Small intestine (tissue), 7 donors: ENCODE measurements around the gene FFAR3. TPM values are rescaled to one million over a fixed set of nuclear protein-coding genes. Genes with fewer than 3 reads are reported as not detected.

Experiments
- DNase-seq, 2 donors: peaks; one replicate each; pipeline versions ENCODE4 v3.0.0 to v3.0.0-alpha.2; 2013
- FAIRE-seq: peaks from 2 replicates; lab custom pipeline; 2012; peaks lifted over from hg19 to GRCh38; lab: Jason Lieb, UNC
- H3K27ac ChIP-seq, 3 donors: one replicate each; pipeline ENCODE4 v1.5.1; 2013; ENCODE audit warnings: low read length in 2 of 3, mild to moderate bottlenecking in 2 of 3, control low read depth in 1 of 3, inconsistent platforms in 1 of 3, low read depth in 1 of 3, moderate library complexity in 1 of 3
- H3K27me3 ChIP-seq, 3 donors: one replicate each; pipeline ENCODE4 v1.6.1; 2013; ENCODE audit warnings: low read length in 3 of 3, inconsistent platforms in 1 of 3; ENCODE audit not compliant: control insufficient read depth in 3 of 3, insufficient read depth in 3 of 3
- H3K36me3 ChIP-seq, 3 donors: one replicate each; pipeline ENCODE4 v1.6.1; 2013; ENCODE audit warnings: low read length in 3 of 3, inconsistent platforms in 1 of 3, low read depth in 1 of 3, mild to moderate bottlenecking in 1 of 3, moderate library complexity in 1 of 3; ENCODE audit not compliant: control insufficient read depth in 3 of 3, insufficient read depth in 2 of 3
- H3K4me1 ChIP-seq, 3 donors: one replicate each; pipeline ENCODE4 v1.6.1; 2013; ENCODE audit warnings: low read length in 2 of 3, inconsistent platforms in 1 of 3, low read depth in 1 of 3, mild to moderate bottlenecking in 1 of 3, moderate library complexity in 1 of 3; ENCODE audit not compliant: control insufficient read depth in 3 of 3, insufficient read depth in 2 of 3
- H3K4me3 ChIP-seq, 3 donors: one replicate each; pipeline ENCODE4 v1.5.1; 2013; ENCODE audit warnings: low read length in 3 of 3, control low read depth in 1 of 3, inconsistent platforms in 1 of 3, low read depth in 1 of 3, mild to moderate bottlenecking in 1 of 3, moderate library complexity in 1 of 3
- H3K9me3 ChIP-seq, 2 donors: one replicate each; pipeline ENCODE4 v1.6.1; 2013; ENCODE audit warnings: low read depth in 1 of 2, low read length in 1 of 2; ENCODE audit not compliant: control insufficient read depth in 2 of 2, insufficient read depth in 1 of 2
- WGBS, 3 donors: extraction: QIAGEN DNeasy Blood & Tissue Kit; methylation state at CpG; one replicate each; pipeline ENCODE4 v1.1.7; 2013; 5-methylcytosine and 5-hydroxymethylcytosine counted together
- polyA plus RNA-seq, 4 donors: library from polyadenylated mRNA; stranded (reverse) in 3 of 4; unstranded in 1 of 4; fragments of 200-250 nt in 3 of 4; fragments of 120-200 nt in 1 of 4; gene quantifications; one replicate each; pipeline versions ENCODE4 v1.2.1 to v1.2.3, GENCODE V29; 2013
- donor health status: healthy with polysubstance abuse.
- donor health status: control.
- donor health status: control.
- donor health status: Bipolar disorder and iron deficiency.
- donor health status: healthy.

The FFAR3 gene
- polyA plus RNA-seq, 4 donors = 0.50 to 1.0 TPM; not detected in 2

DNA sequence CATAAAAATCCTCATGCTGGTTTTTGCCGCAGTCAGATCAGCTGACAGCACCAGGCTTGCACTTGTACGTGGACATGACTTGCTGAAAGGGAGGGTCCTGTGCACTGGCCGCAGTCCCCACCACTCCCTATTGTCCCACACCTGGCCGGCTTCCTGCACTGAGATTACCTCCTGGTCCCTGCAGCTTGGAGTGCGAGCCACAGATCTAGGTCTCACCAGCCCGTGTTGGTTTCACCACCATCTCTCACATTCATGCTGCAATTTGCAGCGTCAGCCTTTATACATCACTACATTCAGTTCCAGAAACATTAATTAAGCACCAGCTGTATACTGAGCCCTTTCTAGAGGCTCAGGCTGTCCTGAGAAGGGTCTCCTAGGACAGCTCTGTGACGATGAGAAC, 44.2 kb upstream of the FFAR3 start:
- Histone ChIP-seq H3K4me3 (no peak overlapping the region), H3K36me3 (no peaks in the 10 kb centered on the region), H3K9me3 (no peaks in the 10 kb centered on the region), H3K4me1 (peaks cover 0 to 6% (median 0%) of the 10 kb centered on the region in 3 donors), H3K27ac (no peak overlapping the region), H3K27me3 (no peaks in the 10 kb centered on the region)
- DNase-seq (no peak), FAIRE-seq (no peak)
- WGBS, 3 donors = 78 to 89% (median 85%) methylated on average over 8 of the region's 8 CpGs

DNA sequence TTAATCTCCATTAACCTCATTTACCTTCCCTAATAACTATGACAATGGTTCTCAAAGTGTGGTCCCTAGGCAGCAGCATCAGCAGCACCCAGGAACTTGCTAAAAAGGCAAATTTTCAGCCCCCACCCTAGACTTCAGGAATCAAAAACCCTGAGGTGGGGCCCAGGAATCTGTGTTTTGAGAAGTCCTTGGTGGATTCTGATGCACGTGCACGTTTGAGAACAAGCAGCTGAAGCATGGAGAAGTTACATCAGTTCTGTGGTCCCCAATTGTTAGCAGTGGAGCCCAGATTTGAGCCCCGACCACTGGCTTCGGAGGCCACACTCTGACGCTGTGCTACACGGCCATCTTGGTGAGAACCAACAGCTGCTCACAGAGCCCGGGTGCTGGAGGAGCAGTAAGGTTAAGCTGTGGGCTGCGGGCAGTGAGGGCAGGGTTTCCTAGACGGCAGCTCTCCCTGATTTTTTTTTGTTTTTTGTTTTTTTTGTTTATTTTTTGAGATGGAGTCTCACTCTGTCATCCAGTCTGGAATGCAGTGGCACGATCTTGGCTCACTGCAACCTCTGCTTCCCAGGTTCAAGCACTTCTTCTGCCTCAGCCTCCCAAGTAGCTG, 43.3 kb upstream of the FFAR3 start:
- Histone ChIP-seq H3K9me3 (no peaks in the 10 kb centered on the region), H3K36me3 (no peaks in the 10 kb centered on the region), H3K27me3 (no peaks in the 10 kb centered on the region), H3K4me1 (no peaks in the 10 kb centered on the region), H3K4me3 (no peak overlapping the region), H3K27ac (no peak overlapping the region)
- WGBS, 3 donors = 82 to 88% (median 85%) methylated on average over 10 of the region's 10 CpGs
- DNase-seq (no peak), FAIRE-seq (no peak)

DNA sequence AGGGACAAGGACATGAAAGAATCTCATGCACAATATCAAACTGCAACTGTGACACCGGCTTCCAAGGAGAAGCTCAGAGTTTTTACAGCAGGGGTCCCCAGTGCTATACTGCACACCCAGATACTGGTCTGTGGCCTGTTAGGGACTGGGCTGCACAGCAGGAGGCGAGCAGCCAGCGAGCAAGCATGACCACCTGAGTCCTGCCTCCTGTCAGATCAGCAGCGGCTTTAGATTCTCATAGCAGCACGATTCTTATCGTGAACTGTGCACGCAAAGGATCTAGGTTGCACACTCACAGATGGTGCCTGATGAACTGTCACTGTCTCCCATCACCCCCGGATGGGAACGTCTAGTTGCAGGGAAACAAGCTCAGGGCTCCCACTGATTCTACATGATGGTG, 42.4 kb upstream of the FFAR3 start:
- whole genome bisulfite sequencing, 3 donors = 76 to 91% (median 87%) methylated on average over 9 of the region's 9 CpGs
- FAIRE-seq = no peak
- H3K27me3 ChIP-seq = peaks cover 0 to 1% (median 0%) of the 10 kb centered on the region in 3 donors
- H3K4me1 ChIP-seq = no peaks in the 10 kb centered on the region
- DNase-seq = no peak
- no peaks in the 10 kb centered on the region for H3K36me3 ChIP-seq
- no peaks in the 10 kb centered on the region for H3K9me3 ChIP-seq
- H3K4me3 ChIP-seq = no peak overlapping the region
- H3K27ac ChIP-seq = no peak overlapping the region

DNA sequence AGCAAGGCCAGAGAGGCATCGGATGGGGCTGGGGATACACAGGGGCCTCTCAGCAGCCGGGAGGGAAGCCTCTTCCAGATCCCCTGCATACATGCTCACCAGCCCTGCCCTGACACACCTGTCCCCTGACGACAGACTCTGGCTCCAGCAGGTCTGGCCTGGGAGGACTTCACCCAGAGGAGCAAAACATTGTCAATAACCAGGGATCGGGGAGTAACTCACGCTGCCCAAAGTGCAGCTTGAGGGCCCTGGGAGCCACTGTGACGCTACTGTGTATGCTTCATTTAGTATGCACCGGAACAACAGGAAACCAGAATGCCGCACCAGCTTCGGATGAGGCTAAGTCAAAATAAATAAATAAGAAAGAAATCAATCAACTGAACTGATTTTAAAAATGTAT, 41.7 kb upstream of the FFAR3 start:
- H3K36me3 ChIP-seq = no peaks in the 10 kb centered on the region
- H3K9me3 ChIP-seq = no peaks in the 10 kb centered on the region
- 26 to 61% (median 47%) methylated on average over 9 of the region's 9 CpGs for WGBS, 3 donors
- peaks cover 0 to 2% (median 0%) of the 10 kb centered on the region in 3 donors for H3K27me3 ChIP-seq
- H3K4me1 ChIP-seq = no peaks in the 10 kb centered on the region
- no peak for FAIRE-seq
- H3K4me3 ChIP-seq = no peak overlapping the region
- peak; percentile 31 to 53 for DNase-seq
- H3K27ac ChIP-seq = no peak overlapping the region

DNA sequence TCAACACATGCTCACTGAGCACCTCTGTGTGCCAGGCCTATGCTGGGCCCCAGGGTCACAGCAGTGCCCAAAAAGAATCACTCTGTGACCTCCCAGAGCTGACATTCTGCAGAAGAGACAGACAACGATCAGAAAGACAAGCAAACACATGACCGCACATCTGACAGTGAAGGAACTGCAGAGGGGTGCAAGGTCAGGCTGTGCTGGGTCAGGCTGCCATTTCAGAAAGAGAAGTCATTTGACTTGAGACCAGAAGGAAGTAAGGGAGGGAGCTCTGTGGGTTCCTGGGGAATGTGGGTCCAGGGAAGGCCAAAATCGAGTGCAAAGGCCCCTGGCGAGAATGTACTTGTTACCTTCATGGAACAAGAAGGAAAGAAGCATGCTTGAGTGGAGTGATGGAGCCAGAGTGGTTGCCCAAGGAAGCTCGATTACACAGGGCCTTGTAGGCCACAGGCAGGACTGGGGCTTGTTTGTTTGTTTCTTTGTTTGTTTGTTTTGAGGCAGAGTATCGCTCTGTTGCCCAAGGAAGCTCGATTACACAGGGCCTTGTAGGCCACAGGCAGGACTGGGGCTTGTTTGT, 40.7 kb upstream of the FFAR3 start:
- Histone ChIP-seq H3K36me3 (no peaks in the 10 kb centered on the region), H3K27me3 (peaks cover 0 to 2% (median 0%) of the 10 kb centered on the region in 3 donors), H3K27ac (no peak overlapping the region), H3K4me3 (no peak overlapping the region), H3K9me3 (peaks cover 0 to 3% of the 10 kb centered on the region in 2 donors), H3K4me1 (no peaks in the 10 kb centered on the region)
- WGBS, 3 donors = 73 to 82% (median 78%) methylated on average over 7 of the region's 7 CpGs
- FAIRE-seq (no peak), DNase-seq (no peak)

DNA sequence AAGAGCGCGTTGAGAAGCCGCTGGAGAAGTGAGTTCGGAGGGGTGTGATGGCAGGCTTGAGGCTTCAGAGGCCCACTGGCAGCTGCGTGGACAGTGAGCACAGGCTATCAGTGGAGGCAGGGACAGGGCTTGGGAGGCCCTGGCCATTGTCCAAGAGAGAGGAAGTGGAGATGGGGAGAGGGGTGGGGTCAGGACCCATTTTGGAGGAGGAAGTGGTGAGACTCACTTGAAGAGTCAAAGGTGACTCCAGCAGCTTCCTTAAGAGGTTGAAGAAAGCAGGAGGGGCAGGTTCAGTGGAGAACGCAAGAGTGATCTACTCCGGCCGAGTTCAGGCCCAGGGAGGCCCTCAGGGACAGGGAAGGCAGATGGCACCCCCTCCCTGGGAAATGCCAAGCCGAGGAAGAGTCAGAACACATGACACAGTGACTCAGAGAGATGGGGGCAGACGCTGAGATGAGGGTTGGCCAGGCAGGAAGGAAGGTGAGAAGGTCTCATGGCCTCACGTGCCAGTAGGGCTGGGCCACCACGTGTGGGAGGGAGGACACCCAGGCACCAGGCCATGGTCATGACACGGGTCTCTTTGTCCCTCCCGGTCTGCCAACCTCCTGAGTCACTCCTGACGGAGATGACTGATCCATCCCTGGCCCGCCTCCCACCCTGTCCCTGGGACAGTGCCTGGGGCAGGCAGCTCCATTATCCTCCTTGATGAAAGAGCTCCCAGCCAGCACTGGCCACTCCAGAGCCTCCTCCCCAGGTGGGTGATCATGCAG, 39.4 kb upstream of the FFAR3 start:
- 68 to 73% (median 72%) methylated on average over 15 to 16 of the region's 16 CpGs for WGBS, 3 donors

DNA sequence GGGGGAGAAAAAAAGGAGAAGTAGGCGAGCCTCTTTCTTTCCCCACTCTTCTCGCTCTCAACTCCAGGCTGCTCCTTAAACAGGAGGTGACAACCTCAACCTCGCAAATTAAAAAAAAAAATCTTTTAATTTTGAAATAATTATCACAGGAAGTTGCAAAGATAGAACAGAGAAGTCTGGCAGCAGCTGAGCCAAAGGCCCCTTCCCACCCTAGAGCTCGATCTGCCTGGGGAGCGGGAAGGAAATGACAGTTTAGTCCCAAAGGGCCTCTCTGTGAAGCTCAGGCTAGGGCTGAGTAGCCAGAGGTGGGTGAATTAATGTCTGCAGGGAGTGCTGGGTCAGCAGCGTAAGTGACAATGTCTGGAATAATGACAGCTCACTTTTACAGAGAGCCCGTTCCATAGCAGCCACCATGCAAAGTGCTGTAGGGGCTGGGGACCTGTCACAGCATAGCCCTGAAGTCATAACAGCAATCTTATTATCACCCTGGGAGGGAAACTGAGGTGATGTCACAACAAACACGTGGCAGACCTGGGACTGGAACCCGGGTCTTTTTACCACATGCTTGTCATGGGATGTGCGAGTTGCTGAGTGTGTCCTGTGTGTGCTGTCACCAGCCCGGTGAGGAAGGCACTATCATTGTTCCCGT, 38.1 kb upstream of the FFAR3 start:
- peaks cover 0 to 3% of the 10 kb centered on the region in 2 donors for H3K9me3 ChIP-seq
- 63 to 80% (median 68%) methylated on average over 12 of the region's 12 CpGs for WGBS, 3 donors
- peaks cover 0 to 2% (median 0%) of the 10 kb centered on the region in 3 donors for H3K27me3 ChIP-seq
- DNase-seq (no peak), FAIRE-seq (no peak)
- H3K4me3 ChIP-seq = no peak overlapping the region
- no peak overlapping the region for H3K27ac ChIP-seq
- H3K4me1 ChIP-seq = no peaks in the 10 kb centered on the region
- H3K36me3 ChIP-seq = no peaks in the 10 kb centered on the region

More for the DNA sequence above, 39.4 kb upstream of the FFAR3 start:
- Histone ChIP-seq H3K4me1 (no peaks in the 10 kb centered on the region), H3K9me3 (peaks cover 0 to 3% of the 10 kb centered on the region in 2 donors), H3K27ac (no peak overlapping the region), H3K27me3 (peaks cover 0 to 2% (median 0%) of the 10 kb centered on the region in 3 donors), H3K36me3 (no peaks in the 10 kb centered on the region), H3K4me3 (no peak overlapping the region)
- DNase-seq (no peak), FAIRE-seq (no peak)

DNA sequence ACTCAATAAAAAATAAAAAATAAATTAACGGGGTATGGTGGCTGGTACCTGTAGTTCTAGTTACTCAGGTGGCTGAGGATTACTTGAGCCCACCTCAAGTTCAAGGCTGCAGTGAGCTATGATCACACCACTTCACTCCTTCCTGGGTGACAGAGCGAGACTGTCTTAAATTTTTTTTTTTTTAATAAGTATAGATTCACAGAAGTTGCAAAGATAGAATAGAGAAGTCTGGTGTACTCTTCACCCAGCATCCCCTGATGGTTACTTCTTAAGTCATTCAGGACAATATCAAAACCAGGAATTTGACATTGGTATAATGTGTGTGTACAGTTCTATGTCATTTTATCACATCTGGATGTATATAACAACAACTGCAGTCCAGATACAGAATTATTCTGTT, 37.0 kb upstream of the FFAR3 start:
- FAIRE-seq (no peak), DNase-seq (no peak)
- 89 to 95% (median 93%) methylated on average over 2 of the region's 2 CpGs for WGBS, 3 donors
- Histone ChIP-seq H3K27me3 (peaks cover 0 to 2% (median 0%) of the 10 kb centered on the region in 3 donors), H3K27ac (no peak overlapping the region), H3K36me3 (no peaks in the 10 kb centered on the region), H3K4me3 (no peak overlapping the region), H3K9me3 (peaks cover 0 to 3% of the 10 kb centered on the region in 2 donors), H3K4me1 (no peaks in the 10 kb centered on the region)
